T-helper 1 cell (primary cell): ENCODE results near the gene NME8.

ENCODE experiments used
- DNase-seq, 5 donors: peaks; one replicate each; pipeline ENCODE4 v3.0.0-alpha.2; 2012 to 2020

The NME8 gene

GRCh38 chr7:37942934-37943610 lies 94.7 kb downstream of the NME8 start:
- DNase-seq: no peak

GRCh38 chr7:37943905-37944736 lies 95.7 kb downstream of the NME8 start:
- no peak for DNase-seq

- no peak for DNase-seq
These were observed 96.3 kb downstream of the NME8 start for GRCh38 chr7:37944737-37945054.

GRCh38 chr7:37945336-37945735 lies 96.9 kb downstream of the NME8 start:
- DNase-seq: no peak

- DNase-seq: no peak
These were observed 98.9 kb downstream of the NME8 start for GRCh38 chr7:37947138-37947940.

- DNase-seq: no peak
These were observed 99.5 kb downstream of the NME8 start for GRCh38 chr7:37947941-37948210.
